Measurements from ENCODE around the gene MTCL3.

Gene MTCL3

GRCh38 chr6:127510876-127511275 lies 8.3 kb downstream of the MTCL3 start:
- WGBS, 2 donors (ENCODE audit: low coverage in 1 of 2) = 83 to 90% methylated on average over 2 of the region's 2 CpGs
- H3K36me3 ChIP-seq = no peaks in the 10 kb centered on the region
- TF ChIP-seq EP300 (IDR thresholded peaks at IDR 0.05; ENCODE audit: low read depth) (no peak), CTCF (IDR thresholded peaks at IDR 0.05) (no peak), POLR2A (IDR thresholded peaks at IDR 0.05) (no peak), POLR2AphosphoS5 (IDR thresholded peaks at IDR 0.05) (no peak)
- in situ Hi-C loops (cut with MboI; ENCODE audit: low pct_ligation_motif_present in 1 of 4, low pct_unique_long_range_greater_than_20kb in 1 of 4, low sequenced_read_pairs in 3 of 4) (no loop called here), intact Hi-C loops (cut with DNase I; ENCODE audit: low total_unique reads) (loop anchor here (10.0 kb wide), 1 partner anchor 46 kb away; no protein-coding TSS in a partner anchor)
- no peak overlapping the region for H3K27ac ChIP-seq
- H3K4me1 ChIP-seq = peaks cover 0 to 17% (median 14%) of the 10 kb centered on the region in 4 donors
- DNase-seq = no peak
- H3K9me3 ChIP-seq = no peaks in the 10 kb centered on the region
- H3K27me3 ChIP-seq = peaks cover 31% of the 10 kb centered on the region
- no peak overlapping the region for H3K4me3 ChIP-seq

GRCh38 chr6:127506894-127507293 lies 12.2 kb downstream of the MTCL3 start:
- Histone ChIP-seq H3K4me3 (no peak overlapping the region), H3K27me3 (peaks cover 3% of the 10 kb centered on the region), H3K36me3 (no peaks in the 10 kb centered on the region), H3K27ac (no peak overlapping the region), H3K9me3 (no peaks in the 10 kb centered on the region), H3K4me1 (no peaks in the 10 kb centered on the region)
- WGBS, 2 donors (ENCODE audit: low coverage in 1 of 2) = 63% methylated on average over 1 of the region's 1 CpG; no CpG with 5 or more reads in 1 of the 2 donors
- DNase-seq = no peak
- in situ Hi-C loops (cut with MboI; ENCODE audit: low pct_ligation_motif_present in 1 of 4, low pct_unique_long_range_greater_than_20kb in 1 of 4, low sequenced_read_pairs in 3 of 4) (no loop called here), intact Hi-C loops (cut with DNase I; ENCODE audit: low total_unique reads) (no loop called here)
- TF ChIP-seq EP300 (IDR thresholded peaks at IDR 0.05; ENCODE audit: low read depth) (no peak), CTCF (IDR thresholded peaks at IDR 0.05) (no peak), POLR2AphosphoS5 (IDR thresholded peaks at IDR 0.05) (no peak), POLR2A (IDR thresholded peaks at IDR 0.05) (no peak)

- Histone ChIP-seq H3K27me3 (no peaks in the 10 kb centered on the region), H3K9me3 (no peaks in the 10 kb centered on the region), H3K4me1 (no peaks in the 10 kb centered on the region), H3K36me3 (no peaks in the 10 kb centered on the region), H3K4me3 (no peak overlapping the region), H3K27ac (no peak overlapping the region)
- 89% methylated on average over 3 of the region's 3 CpGs; no CpG with 5 or more reads in 1 of the 2 donors for WGBS, 2 donors (ENCODE audit: low coverage in 1 of 2)
- DNase-seq = no peak
- TF ChIP-seq POLR2A (IDR thresholded peaks at IDR 0.05) (no peak), CTCF (IDR thresholded peaks at IDR 0.05) (no peak), EP300 (IDR thresholded peaks at IDR 0.05; ENCODE audit: low read depth) (no peak), POLR2AphosphoS5 (IDR thresholded peaks at IDR 0.05) (no peak)
- intact Hi-C loops (cut with DNase I; ENCODE audit: low total_unique reads) (no loop called here), in situ Hi-C loops (cut with MboI; ENCODE audit: low pct_ligation_motif_present in 1 of 4, low pct_unique_long_range_greater_than_20kb in 1 of 4, low sequenced_read_pairs in 3 of 4) (no loop called here)
Measured at GRCh38 chr6:127503022-127503421, 16.1 kb downstream of the MTCL3 start.

- 52 to 90% methylated on average over 1 of the region's 1 CpG for WGBS, 2 donors (ENCODE audit: low coverage in 1 of 2)
- H3K4me1 ChIP-seq = no peaks in the 10 kb centered on the region
- intact Hi-C loops (cut with DNase I; ENCODE audit: low total_unique reads) = no loop called here
- H3K4me3 ChIP-seq = no peak overlapping the region
- TF ChIP-seq EP300 (IDR thresholded peaks at IDR 0.05; ENCODE audit: low read depth) (no peak), POLR2A (IDR thresholded peaks at IDR 0.05) (no peak), POLR2AphosphoS5 (IDR thresholded peaks at IDR 0.05) (no peak), CTCF (IDR thresholded peaks at IDR 0.05) (no peak)
- H3K9me3 ChIP-seq = no peaks in the 10 kb centered on the region
- DNase-seq = no peak
- in situ Hi-C loops (cut with MboI; ENCODE audit: low pct_ligation_motif_present in 1 of 4, low pct_unique_long_range_greater_than_20kb in 1 of 4, low sequenced_read_pairs in 3 of 4) = no loop called here
- no peaks in the 10 kb centered on the region for H3K27me3 ChIP-seq
- no peaks in the 10 kb centered on the region for H3K36me3 ChIP-seq
- H3K27ac ChIP-seq = no peak overlapping the region
Measured at GRCh38 chr6:127497410-127497809, 21.7 kb downstream of the MTCL3 start.
